Measurements from ENCODE around the gene BMS1.

BMS1 gene

GRCh38 chr10:42755028-42755451 lies 27.6 kb upstream of the BMS1 start:
- no peak overlapping the region for H3K9ac ChIP-seq (ENCODE audit: low read depth, low read length)
- H3K9me3 ChIP-seq (ENCODE audit: control insufficient read depth, insufficient read depth, low read length), result no peaks in the 10 kb centered on the region; the same call in 1 of the 2 replicates
- peaks cover 68% of the 10 kb centered on the region for H3K27me3 ChIP-seq (ENCODE audit: control insufficient read depth, insufficient read depth, low read length)
- H3K4me3 ChIP-seq (ENCODE audit: low read depth, low read length), result peak overlapping the region; percentile 54; the same call in 1 of the 2 replicates
- H3K27ac ChIP-seq (ENCODE audit: low read depth, low read length), result no peak overlapping the region
- H3K36me3 ChIP-seq (ENCODE audit: control insufficient read depth, insufficient read depth, low read length), result no peaks in the 10 kb centered on the region
- no peaks in the 10 kb centered on the region for H3K4me1 ChIP-seq (ENCODE audit: control insufficient read depth, insufficient read depth, low read length)

- Histone ChIP-seq H3K36me3 (ENCODE audit: control insufficient read depth, insufficient read depth, low read length) (no peaks in the 10 kb centered on the region), H3K4me1 (ENCODE audit: control insufficient read depth, insufficient read depth, low read length) (no peaks in the 10 kb centered on the region), H3K4me3 (ENCODE audit: low read depth, low read length) (no peak overlapping the region; the same call in 1 of the 2 replicates), H3K27me3 (ENCODE audit: control insufficient read depth, insufficient read depth, low read length) (peaks cover 68% of the 10 kb centered on the region), H3K27ac (ENCODE audit: low read depth, low read length) (no peak overlapping the region), H3K9ac (ENCODE audit: low read depth, low read length) (no peak overlapping the region), H3K9me3 (ENCODE audit: control insufficient read depth, insufficient read depth, low read length) (no peaks in the 10 kb centered on the region; the same call in 1 of the 2 replicates)
These were observed 27.0 kb upstream of the BMS1 start for GRCh38 chr10:42755556-42756093.

GRCh38 chr10:42767906-42768305 lies 14.7 kb upstream of the BMS1 start:
- no peaks in the 10 kb centered on the region for H3K9me3 ChIP-seq (ENCODE audit: control insufficient read depth, insufficient read depth, low read length)
- H3K27ac ChIP-seq (ENCODE audit: low read depth, low read length), result no peak overlapping the region
- H3K4me3 ChIP-seq (ENCODE audit: low read depth, low read length), result no peak overlapping the region
- H3K36me3 ChIP-seq (ENCODE audit: control insufficient read depth, insufficient read depth, low read length), result no peaks in the 10 kb centered on the region
- H3K27me3 ChIP-seq (ENCODE audit: control insufficient read depth, insufficient read depth, low read length), result no peaks in the 10 kb centered on the region
- no peak overlapping the region for H3K9ac ChIP-seq (ENCODE audit: low read depth, low read length)
- no peaks in the 10 kb centered on the region for H3K4me1 ChIP-seq (ENCODE audit: control insufficient read depth, insufficient read depth, low read length)

- Histone ChIP-seq H3K4me1 (ENCODE audit: control insufficient read depth, insufficient read depth, low read length) (no peaks in the 10 kb centered on the region), H3K9me3 (ENCODE audit: control insufficient read depth, insufficient read depth, low read length) (no peaks in the 10 kb centered on the region), H3K27ac (ENCODE audit: low read depth, low read length) (no peak overlapping the region), H3K9ac (ENCODE audit: low read depth, low read length) (no peak overlapping the region), H3K27me3 (ENCODE audit: control insufficient read depth, insufficient read depth, low read length) (no peaks in the 10 kb centered on the region), H3K4me3 (ENCODE audit: low read depth, low read length) (no peak overlapping the region), H3K36me3 (ENCODE audit: control insufficient read depth, insufficient read depth, low read length) (no peaks in the 10 kb centered on the region)
These were observed 13.9 kb upstream of the BMS1 start for GRCh38 chr10:42768581-42769152.

GRCh38 chr10:42769173-42769572 lies 13.4 kb upstream of the BMS1 start:
- Histone ChIP-seq H3K27me3 (ENCODE audit: control insufficient read depth, insufficient read depth, low read length) (no peaks in the 10 kb centered on the region), H3K27ac (ENCODE audit: low read depth, low read length) (no peak overlapping the region), H3K4me3 (ENCODE audit: low read depth, low read length) (no peak overlapping the region), H3K36me3 (ENCODE audit: control insufficient read depth, insufficient read depth, low read length) (no peaks in the 10 kb centered on the region), H3K4me1 (ENCODE audit: control insufficient read depth, insufficient read depth, low read length) (no peaks in the 10 kb centered on the region), H3K9me3 (ENCODE audit: control insufficient read depth, insufficient read depth, low read length) (no peaks in the 10 kb centered on the region), H3K9ac (ENCODE audit: low read depth, low read length) (no peak overlapping the region)

DNA sequence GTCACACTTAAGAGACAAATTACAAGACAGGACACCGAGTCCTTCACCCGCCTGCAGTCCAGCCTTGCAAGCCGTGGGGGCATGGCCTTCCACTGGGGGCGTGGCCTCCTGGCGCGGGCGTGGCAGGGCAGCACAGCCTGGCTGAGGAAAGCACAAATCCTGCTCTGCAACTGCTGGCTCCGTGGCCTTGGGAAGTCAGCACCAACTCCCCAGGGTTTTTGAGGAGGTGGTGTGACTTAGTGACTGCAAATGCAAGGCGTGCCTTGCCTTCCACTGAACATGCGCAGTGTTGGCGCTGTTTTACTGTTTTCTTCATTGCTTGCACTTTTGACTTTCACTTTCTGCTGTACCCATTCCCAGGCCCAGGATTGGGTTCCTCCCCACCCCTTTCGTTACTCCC lies 12.9 kb upstream of the BMS1 start:
- H3K9me3 ChIP-seq (ENCODE audit: control insufficient read depth, insufficient read depth, low read length), result no peaks in the 10 kb centered on the region
- H3K4me1 ChIP-seq (ENCODE audit: control insufficient read depth, insufficient read depth, low read length), result no peaks in the 10 kb centered on the region
- H3K27ac ChIP-seq (ENCODE audit: low read depth, low read length), result no peak overlapping the region
- H3K9ac ChIP-seq (ENCODE audit: low read depth, low read length), result no peak overlapping the region
- no peak overlapping the region for H3K4me3 ChIP-seq (ENCODE audit: low read depth, low read length)
- no peaks in the 10 kb centered on the region for H3K36me3 ChIP-seq (ENCODE audit: control insufficient read depth, insufficient read depth, low read length)
- no peaks in the 10 kb centered on the region for H3K27me3 ChIP-seq (ENCODE audit: control insufficient read depth, insufficient read depth, low read length)

DNA sequence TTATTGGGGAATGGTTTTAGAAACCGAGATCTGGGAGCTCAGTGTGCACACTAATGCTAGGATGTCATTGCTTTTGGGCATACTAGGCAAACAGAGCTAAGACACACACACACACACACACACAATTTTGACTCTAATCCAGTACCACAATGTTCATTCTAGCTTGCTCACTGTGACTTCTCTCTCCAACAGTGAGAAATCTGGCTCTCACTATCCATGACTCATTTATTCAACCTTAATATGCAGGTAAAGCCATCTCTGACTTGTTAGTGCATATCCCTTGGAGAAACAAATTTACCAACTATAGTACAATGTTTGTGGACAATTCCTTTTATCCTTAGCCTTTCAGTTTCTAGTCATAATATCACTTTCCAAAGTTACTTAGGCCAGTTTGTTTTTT lies 5.9 kb upstream of the BMS1 start:
- Histone ChIP-seq H3K4me1 (ENCODE audit: control insufficient read depth, insufficient read depth, low read length) (no peaks in the 10 kb centered on the region), H3K4me3 (ENCODE audit: low read depth, low read length) (no peak overlapping the region), H3K36me3 (ENCODE audit: control insufficient read depth, insufficient read depth, low read length) (no peaks in the 10 kb centered on the region), H3K27me3 (ENCODE audit: control insufficient read depth, insufficient read depth, low read length) (peaks cover 28% of the 10 kb centered on the region), H3K9ac (ENCODE audit: low read depth, low read length) (no peak overlapping the region), H3K27ac (ENCODE audit: low read depth, low read length) (no peak overlapping the region), H3K9me3 (ENCODE audit: control insufficient read depth, insufficient read depth, low read length) (no peaks in the 10 kb centered on the region)

- Histone ChIP-seq H3K4me3 (ENCODE audit: low read depth, low read length) (no peak overlapping the region), H3K36me3 (ENCODE audit: control insufficient read depth, insufficient read depth, low read length) (peaks cover 14% of the 10 kb centered on the region), H3K9me3 (ENCODE audit: control insufficient read depth, insufficient read depth, low read length) (no peaks in the 10 kb centered on the region), H3K4me1 (ENCODE audit: control insufficient read depth, insufficient read depth, low read length) (no peaks in the 10 kb centered on the region), H3K27me3 (ENCODE audit: control insufficient read depth, insufficient read depth, low read length) (peaks cover 28% of the 10 kb centered on the region), H3K9ac (ENCODE audit: low read depth, low read length) (no peak overlapping the region), H3K27ac (ENCODE audit: low read depth, low read length) (no peak overlapping the region)
These were observed 2.1 kb upstream of the BMS1 start for GRCh38 chr10:42780456-42780855.

DNA sequence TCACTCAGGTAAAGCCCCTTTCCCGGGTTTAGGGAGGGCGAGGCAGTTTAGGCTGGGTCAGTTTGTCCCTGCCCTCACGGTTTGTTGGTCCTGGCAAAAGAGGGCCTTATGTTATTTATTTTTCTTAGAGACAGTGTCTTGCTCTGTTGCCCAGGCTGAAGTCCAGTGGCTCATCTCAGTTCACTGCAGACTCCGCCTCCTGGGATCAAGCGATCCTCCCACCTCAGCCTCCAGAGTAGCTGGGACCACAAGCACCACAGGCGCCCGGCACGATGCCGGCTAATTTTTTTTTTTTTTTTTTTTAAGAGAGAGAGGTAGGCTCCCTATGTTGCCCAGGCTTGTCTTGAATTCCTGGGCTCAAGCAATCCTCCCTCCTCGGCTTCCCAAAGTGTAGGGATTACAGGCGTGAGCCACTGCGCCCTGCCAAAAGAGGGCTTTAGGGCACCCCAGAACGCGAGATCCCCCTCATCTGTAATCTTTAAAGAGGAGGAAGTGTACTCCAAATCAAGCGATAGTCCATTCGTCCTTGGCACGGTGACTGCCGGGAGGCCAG lies 626 bp upstream of the BMS1 start:
- Histone ChIP-seq H3K27me3 (ENCODE audit: control insufficient read depth, insufficient read depth, low read length) (peaks cover 23% of the 10 kb centered on the region), H3K27ac (ENCODE audit: low read depth, low read length) (peak overlapping the region; percentile 88), H3K9ac (ENCODE audit: low read depth, low read length) (peak overlapping the region; percentile 93), H3K9me3 (ENCODE audit: control insufficient read depth, insufficient read depth, low read length) (no peaks in the 10 kb centered on the region), H3K4me1 (ENCODE audit: control insufficient read depth, insufficient read depth, low read length) (no peaks in the 10 kb centered on the region), H3K4me3 (ENCODE audit: low read depth, low read length) (peak overlapping the region; percentile 90), H3K36me3 (ENCODE audit: control insufficient read depth, insufficient read depth, low read length) (peaks cover 29% of the 10 kb centered on the region)

GRCh38 chr10:42783181-42783549 lies 570 bp downstream of the BMS1 start:
- Histone ChIP-seq H3K27ac (ENCODE audit: low read depth, low read length) (peak overlapping the region; percentile 88), H3K27me3 (ENCODE audit: control insufficient read depth, insufficient read depth, low read length) (peaks cover 16% of the 10 kb centered on the region), H3K9ac (ENCODE audit: low read depth, low read length) (peak overlapping the region; percentile 93), H3K9me3 (ENCODE audit: control insufficient read depth, insufficient read depth, low read length) (no peaks in the 10 kb centered on the region), H3K4me1 (ENCODE audit: control insufficient read depth, insufficient read depth, low read length) (no peaks in the 10 kb centered on the region), H3K36me3 (ENCODE audit: control insufficient read depth, insufficient read depth, low read length) (peaks cover 41% of the 10 kb centered on the region), H3K4me3 (ENCODE audit: low read depth, low read length) (peak overlapping the region; percentile 90)

DNA sequence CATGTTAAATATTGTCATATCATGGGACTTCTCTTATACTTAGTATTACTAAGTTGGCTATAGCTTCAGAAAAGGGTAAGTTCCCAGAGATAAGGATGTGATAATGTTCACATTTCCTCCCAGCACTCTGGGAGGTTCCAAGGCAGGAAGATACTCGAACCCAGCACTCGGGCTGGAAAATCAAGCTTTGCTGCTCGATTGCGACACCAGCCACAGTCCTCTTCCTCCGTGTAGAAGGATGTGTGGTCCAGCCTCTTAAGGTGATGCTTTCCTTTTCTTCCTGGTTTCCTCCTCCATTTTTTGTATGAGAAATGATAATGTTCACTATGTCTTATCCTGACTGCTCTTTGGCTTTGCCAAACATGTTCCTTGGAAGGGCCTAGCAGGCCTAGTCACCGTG lies 3.2 kb downstream of the BMS1 start:
- Histone ChIP-seq H3K4me3 (ENCODE audit: low read depth, low read length) (no peak overlapping the region), H3K9ac (ENCODE audit: low read depth, low read length) (no peak overlapping the region), H3K9me3 (ENCODE audit: control insufficient read depth, insufficient read depth, low read length) (no peaks in the 10 kb centered on the region), H3K27ac (ENCODE audit: low read depth, low read length) (no peak overlapping the region), H3K4me1 (ENCODE audit: control insufficient read depth, insufficient read depth, low read length) (no peaks in the 10 kb centered on the region), H3K27me3 (ENCODE audit: control insufficient read depth, insufficient read depth, low read length) (peaks cover 3% of the 10 kb centered on the region; the same call in 1 of the 2 replicates), H3K36me3 (ENCODE audit: control insufficient read depth, insufficient read depth, low read length) (peaks cover 67% of the 10 kb centered on the region)
